Activated T-helper 9 cell treated with anti-CD3 and anti-CD28 coated beads, Interleukin-2, amount 50 U/mL, for 16 hours (primary cell): Measurements from ENCODE around the gene KRTAP20-3.

Experiments
- DNase-seq: peaks from one replicate; pipeline ENCODE4 v3.0.0-alpha.2; 2020; ENCODE audit warnings: low read depth

The KRTAP20-3 gene

GRCh38 chr21:30642564-30642963, at the start of gene KRTAP20-3:
Gene KRTAP20-3, plus strand, starts transcription at chr21:30642864.
- DNase-seq = no peak

- DNase-seq = no peak
Observed at GRCh38 chr21:30598802-30599201, 43.9 kb upstream of the KRTAP20-3 start, which contains the start of gene KRTAP6-2. Gene KRTAP6-2, minus strand, starts transcription at chr21:30598902. Its CDS starts 28 bp downstream, at chr21:30598874.

GRCh38 chr21:30600787-30601186, 41.9 kb upstream of the KRTAP20-3 start, which contains the start of gene KRTAP22-1:
Gene KRTAP22-1, plus strand, starts transcription at chr21:30601087.
- no peak for DNase-seq

- no peak for DNase-seq
Observed at GRCh38 chr21:30605968-30606367, 36.7 kb upstream of the KRTAP20-3 start.

- DNase-seq = no peak
Observed at GRCh38 chr21:30612132-30612531, 30.5 kb upstream of the KRTAP20-3 start.

- no peak for DNase-seq
Observed at GRCh38 chr21:30613836-30614235, 28.8 kb upstream of the KRTAP20-3 start, which contains the start of gene KRTAP6-1. Gene KRTAP6-1, minus strand, starts transcription at chr21:30613930. Its CDS starts 26 bp downstream, at chr21:30613904.

- DNase-seq = no peak
Observed at GRCh38 chr21:30615199-30615598, 27.5 kb upstream of the KRTAP20-3 start.

- no peak for DNase-seq
Observed at GRCh38 chr21:30616125-30616524, 26.5 kb upstream of the KRTAP20-3 start, which contains the start of gene KRTAP20-1. Gene KRTAP20-1, plus strand, starts transcription at chr21:30616425. Its CDS starts 30 bp downstream, at chr21:30616455.

- DNase-seq = no peak
Observed at GRCh38 chr21:30620080-30620479, 22.6 kb upstream of the KRTAP20-3 start.

- no peak for DNase-seq
Observed at GRCh38 chr21:30620522-30620921, 22.1 kb upstream of the KRTAP20-3 start, which contains the start of gene KRTAP20-4. Gene KRTAP20-4, plus strand, starts transcription at chr21:30620627.

- DNase-seq = no peak
Observed at GRCh38 chr21:30623362-30623761, 19.3 kb upstream of the KRTAP20-3 start.

- DNase-seq = no peak
Observed at GRCh38 chr21:30625449-30626165, 17.1 kb upstream of the KRTAP20-3 start.

GRCh38 chr21:30628109-30628508, 14.6 kb upstream of the KRTAP20-3 start:
- no peak for DNase-seq

- DNase-seq = no peak
Observed at GRCh38 chr21:30629200-30629599, 13.5 kb upstream of the KRTAP20-3 start.

GRCh38 chr21:30634906-30635305, 7.8 kb upstream of the KRTAP20-3 start, which contains the start of gene KRTAP20-2:
Gene KRTAP20-2, plus strand, starts transcription at chr21:30635206. Its CDS starts 58 bp downstream, at chr21:30635264.
- DNase-seq = no peak

- DNase-seq = no peak
Observed at GRCh38 chr21:30638686-30639085, 4.0 kb upstream of the KRTAP20-3 start.

GRCh38 chr21:30646904-30647414, 4.3 kb downstream of the KRTAP20-3 start:
- DNase-seq = no peak

- DNase-seq = no peak
Observed at GRCh38 chr21:30652891-30653290, 10.2 kb downstream of the KRTAP20-3 start.

- DNase-seq = no peak
Observed at GRCh38 chr21:30668776-30669175, 26.1 kb downstream of the KRTAP20-3 start.

- no peak for DNase-seq
Observed at GRCh38 chr21:30672985-30673650, 30.5 kb downstream of the KRTAP20-3 start.

- DNase-seq = no peak
Observed at GRCh38 chr21:30674312-30674711, 31.6 kb downstream of the KRTAP20-3 start.

- DNase-seq = no peak
Observed at GRCh38 chr21:30676737-30677136, 34.1 kb downstream of the KRTAP20-3 start.

GRCh38 chr21:30680586-30680985, 37.9 kb downstream of the KRTAP20-3 start:
- no peak for DNase-seq
